HFF-Myc (cell line): ENCODE results near the gene XRRA1.

Source experiments
- DNase-seq: peaks from one replicate; pipeline ENCODE4 v3.0.0-alpha.2; 2011; ENCODE audit warnings: low read depth; ENCODE audit errors: extremely low read depth
- H3K4me3 ChIP-seq: replicated peaks from 2 replicates; pipeline ENCODE4 v1.5.1; 2011; ENCODE audit warnings: low read depth, mild to moderate bottlenecking, control low read depth, low read length
- TF ChIP-seq, protein P1 (sequence below): IDR thresholded peaks from 2 replicates; pipeline ENCODE4 v1.5.1; 2012; ENCODE audit warnings: mild to moderate bottlenecking, low read depth, low read length, control low read depth; ENCODE audit errors: missing control alignments

XRRA1 gene

DNA sequence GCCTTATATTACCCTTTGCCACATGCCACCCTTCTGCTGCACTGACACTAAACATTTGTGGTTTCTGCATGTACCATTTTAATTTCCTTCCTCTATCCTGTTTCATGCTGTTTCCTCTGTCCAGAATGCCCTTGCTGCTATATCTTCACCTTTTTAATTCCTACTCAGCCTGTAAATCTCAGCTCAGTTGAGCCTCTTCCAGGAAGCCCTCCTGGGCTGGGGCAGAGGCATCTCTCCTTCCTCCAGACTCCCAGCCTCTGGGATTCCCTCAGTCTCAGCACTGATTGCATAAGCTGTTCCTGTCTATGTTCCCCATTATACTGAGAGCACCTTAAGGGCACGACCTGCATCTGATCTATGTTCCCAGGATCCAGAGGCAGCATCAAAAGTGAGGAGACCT is 101.5 kb downstream of the XRRA1 start:
- no peak for DNase-seq
- TF ChIP-seq, protein P1, sequence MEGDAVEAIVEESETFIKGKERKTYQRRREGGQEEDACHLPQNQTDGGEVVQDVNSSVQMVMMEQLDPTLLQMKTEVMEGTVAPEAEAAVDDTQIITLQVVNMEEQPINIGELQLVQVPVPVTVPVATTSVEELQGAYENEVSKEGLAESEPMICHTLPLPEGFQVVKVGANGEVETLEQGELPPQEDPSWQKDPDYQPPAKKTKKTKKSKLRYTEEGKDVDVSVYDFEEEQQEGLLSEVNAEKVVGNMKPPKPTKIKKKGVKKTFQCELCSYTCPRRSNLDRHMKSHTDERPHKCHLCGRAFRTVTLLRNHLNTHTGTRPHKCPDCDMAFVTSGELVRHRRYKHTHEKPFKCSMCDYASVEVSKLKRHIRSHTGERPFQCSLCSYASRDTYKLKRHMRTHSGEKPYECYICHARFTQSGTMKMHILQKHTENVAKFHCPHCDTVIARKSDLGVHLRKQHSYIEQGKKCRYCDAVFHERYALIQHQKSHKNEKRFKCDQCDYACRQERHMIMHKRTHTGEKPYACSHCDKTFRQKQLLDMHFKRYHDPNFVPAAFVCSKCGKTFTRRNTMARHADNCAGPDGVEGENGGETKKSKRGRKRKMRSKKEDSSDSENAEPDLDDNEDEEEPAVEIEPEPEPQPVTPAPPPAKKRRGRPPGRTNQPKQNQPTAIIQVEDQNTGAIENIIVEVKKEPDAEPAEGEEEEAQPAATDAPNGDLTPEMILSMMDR, result no peak
- no peak overlapping the region for H3K4me3 ChIP-seq

- TF ChIP-seq, protein P1, result no peak
- no peak overlapping the region for H3K4me3 ChIP-seq
- DNase-seq, result no peak
Measured at GRCh38 chr11:74846770-74847169, 102.1 kb downstream of the XRRA1 start.

GRCh38 chr11:74845978-74846517 is 102.8 kb downstream of the XRRA1 start:
- no peak overlapping the region for H3K4me3 ChIP-seq
- no peak for DNase-seq
- TF ChIP-seq, protein P1, result no peak

GRCh38 chr11:74844865-74845264 is 104.0 kb downstream of the XRRA1 start:
- DNase-seq, result no peak
- TF ChIP-seq, protein P1, result no peak
- H3K4me3 ChIP-seq, result no peak overlapping the region

DNA sequence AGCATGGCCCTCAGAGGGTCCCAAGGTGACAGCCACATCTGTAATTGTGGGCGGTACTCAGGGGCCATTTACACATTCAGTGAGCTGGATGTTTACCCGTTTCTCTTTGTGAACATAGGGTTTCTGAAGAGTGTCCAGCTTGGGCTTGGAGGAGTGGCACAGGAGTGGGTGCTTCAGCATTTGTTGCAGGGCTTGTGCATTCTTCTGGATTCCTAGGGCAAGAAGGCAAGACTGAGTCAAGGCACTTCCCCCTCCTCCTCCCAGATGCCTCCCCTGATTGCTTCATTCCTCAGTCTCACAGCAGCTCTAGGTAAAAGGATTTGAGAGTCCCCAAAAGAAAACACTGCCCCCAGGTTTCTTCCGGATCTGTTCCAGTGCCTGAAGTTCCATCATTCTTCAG is 104.8 kb downstream of the XRRA1 start:
- DNase-seq, result no peak
- H3K4me3 ChIP-seq, result no peak overlapping the region
- TF ChIP-seq, protein P1, result no peak

DNA sequence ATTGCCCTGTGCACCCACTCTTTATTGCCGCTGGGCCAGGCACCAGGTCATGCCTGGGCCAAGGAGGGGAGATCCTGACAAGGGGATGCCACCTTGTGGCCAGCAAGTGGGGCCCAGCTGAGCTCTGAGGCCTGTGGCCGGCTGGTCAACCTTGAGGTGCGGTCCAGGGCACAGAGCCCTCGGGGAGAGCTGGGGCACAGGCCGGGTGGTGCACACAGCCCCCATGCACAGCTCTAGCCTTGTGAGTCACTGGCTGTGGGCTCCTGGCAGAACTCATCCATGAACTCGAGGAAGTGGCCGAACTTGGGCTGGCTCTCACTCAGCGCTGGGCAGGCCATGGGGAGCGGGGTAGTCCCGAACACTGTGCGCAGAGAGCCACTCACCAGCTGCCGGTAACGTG is 105.9 kb downstream of the XRRA1 start:
- TF ChIP-seq, protein P1, result no peak
- H3K4me3 ChIP-seq, result no peak overlapping the region
- no peak for DNase-seq

DNA sequence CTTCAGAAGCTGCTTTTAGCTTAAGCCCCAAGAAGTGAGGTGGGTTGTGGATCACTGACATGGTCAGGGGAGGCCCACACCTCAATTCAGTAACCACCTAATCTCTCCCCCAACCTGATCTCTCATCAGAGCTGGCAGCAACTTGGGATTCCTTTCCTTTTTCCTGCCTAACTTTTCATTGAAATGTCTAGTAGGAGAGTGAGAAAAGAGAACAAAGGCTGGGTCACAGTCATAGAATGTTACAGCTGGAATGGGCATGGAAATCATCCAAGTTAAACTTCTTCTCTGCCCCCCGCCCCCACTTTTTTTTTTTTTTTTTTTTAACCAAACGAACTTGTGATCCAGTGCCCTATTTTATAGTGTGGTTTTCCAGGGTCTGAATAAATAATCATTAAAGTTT is 108.4 kb downstream of the XRRA1 start:
- TF ChIP-seq, protein P1, result no peak
- DNase-seq, result no peak
- H3K4me3 ChIP-seq, result no peak overlapping the region
